SU-DHL-6 (cell line): ENCODE data around the gene ARRB1.

Source experiments
- H2AFZ ChIP-seq: fragments of 200-600 bp; sonication (generic); 2 replicates; pipeline ENCODE4 v1.6.1; 2014; ENCODE audit warnings: low read depth, mild to moderate bottlenecking, moderate library complexity, mixed read lengths, antibody characterized with exemption, low read length; ENCODE audit not compliant: severe bottlenecking
- H3F3A ChIP-seq: fragments of 200-600 bp; shearing (Covaris generic); 2 replicates; pipeline ENCODE4 v1.6.0; 2016; ENCODE audit warnings: antibody characterized with exemption, mild to moderate bottlenecking; ENCODE audit not compliant: insufficient read depth
- H3K27ac ChIP-seq: fragments of 200-600 bp; sonication (generic); 2 replicates; pipeline ENCODE4 v1.5.1; 2016; ENCODE audit warnings: low read depth, mild to moderate bottlenecking, low read length, moderate library complexity, mixed read lengths
- H3K27me3 ChIP-seq: fragments of 200-600 bp; sonication (generic), shearing (Covaris generic); 2 replicates; pipeline ENCODE4 v1.6.0; 2014; ENCODE audit warnings: mild to moderate bottlenecking, low read length
- H3K36me3 ChIP-seq: fragments of 200-600 bp; sonication (generic); 2 replicates; pipeline ENCODE4 v1.6.1; 2014; ENCODE audit warnings: mild to moderate bottlenecking, low read length, mixed read lengths
- H3K4me2 ChIP-seq: fragments of 300-600, 200-600 bp; shearing (Covaris generic), sonication (generic); 2 replicates; pipeline ENCODE4 v1.6.0; 2014; ENCODE audit warnings: low read length, low read depth, mild to moderate bottlenecking; ENCODE audit not compliant: poor library complexity, severe bottlenecking
- H3K4me3 ChIP-seq: fragments of 200-600 bp; sonication (generic); 2 replicates; pipeline ENCODE4 v1.5.1; 2014; ENCODE audit warnings: antibody characterized with exemption, low read length, mild to moderate bottlenecking, mixed read lengths; ENCODE audit not compliant: insufficient read depth, poor library complexity, severe bottlenecking
- H3K79me2 ChIP-seq: fragments of 200-600 bp; sonication (generic); 2 replicates; pipeline ENCODE4 v1.6.1; 2014; ENCODE audit warnings: mild to moderate bottlenecking, low read length, moderate library complexity; ENCODE audit not compliant: insufficient read depth
- H3K9ac ChIP-seq: fragments of 200-600 bp; sonication (generic); 2 replicates; pipeline ENCODE4 v1.7.0; 2014; ENCODE audit warnings: mild to moderate bottlenecking, low read length
- H3K9me2 ChIP-seq: fragments of 200-600 bp; sonication (generic); replicated peaks from 2 replicates; pipeline ENCODE4 v1.6.1; 2014; ENCODE audit warnings: low read length; ENCODE audit not compliant: insufficient read depth
- H3K9me3 ChIP-seq: fragments of 200-600 bp; sonication (generic); 2 replicates; pipeline ENCODE4 v1.6.1; 2014; ENCODE audit warnings: low read length, mixed read lengths; ENCODE audit not compliant: insufficient read depth
- H4K20me1 ChIP-seq: fragments of 200-600 bp; sonication (generic); 2 replicates; pipeline ENCODE4 v1.6.1; 2014; ENCODE audit warnings: low read depth, mild to moderate bottlenecking, antibody characterized with exemption, low read length, moderate library complexity, mixed read lengths
- CTCF ChIP-seq: fragments of 200-600 bp; sonication (generic); IDR thresholded peaks from one replicate; pipeline ENCODE4 v1.5.1; 2017; ENCODE audit warnings: antibody characterized with exemption, mild to moderate bottlenecking, low read length, moderate library complexity; ENCODE audit not compliant: insufficient read depth, poor library complexity, severe bottlenecking
- EZH2phosphoT487 ChIP-seq: fragments of 200-600 bp; sonication (generic), shearing (Covaris generic); conservative IDR thresholded peaks from 2 replicates; pipeline ENCODE4 v1.6.1; 2018; ENCODE audit warnings: mild to moderate bottlenecking, antibody characterized with exemption, low read length, moderate library complexity, mixed read lengths

The ARRB1 gene

DNA sequence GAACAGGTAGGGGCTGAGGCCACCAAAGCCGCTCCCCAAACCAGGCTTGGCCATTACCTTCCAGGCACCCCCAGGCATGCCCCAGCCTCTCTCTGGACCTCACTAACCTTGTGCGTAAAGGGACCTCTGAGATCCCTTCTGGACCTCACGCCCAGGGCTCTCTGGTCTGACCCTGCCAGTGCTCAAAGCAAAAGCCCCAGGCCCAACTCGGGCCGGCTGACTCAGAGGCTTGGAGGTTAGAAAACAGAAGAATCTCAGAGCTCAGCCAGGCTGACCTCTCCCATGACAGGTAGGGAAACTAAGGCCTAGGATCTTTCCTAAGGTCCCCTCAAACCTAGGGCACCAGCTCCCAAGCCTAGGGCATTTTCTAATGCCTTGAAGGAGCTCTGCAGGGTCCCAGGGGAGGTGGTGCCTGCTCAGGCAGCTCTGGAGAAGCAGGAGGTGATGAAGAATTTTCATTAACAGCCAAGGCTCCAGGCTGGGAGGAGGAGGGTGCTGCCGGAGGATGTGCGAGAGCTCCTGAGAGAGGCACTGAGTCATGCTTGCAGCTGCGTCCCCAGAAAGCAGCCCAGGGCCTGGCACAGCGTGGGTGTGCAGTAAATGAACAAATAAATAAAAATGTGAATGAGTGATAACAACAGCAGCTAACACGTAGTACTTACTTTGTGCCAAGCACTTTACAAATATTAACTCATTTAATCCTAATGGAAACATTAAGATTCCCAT is 25.6 kb downstream of the ARRB1 start:
- Histone ChIP-seq H3K36me3 (no peaks in the 10 kb centered on the region), H3K79me2 (no peaks in the 10 kb centered on the region), H3K9ac (no peak overlapping the region)

DNA sequence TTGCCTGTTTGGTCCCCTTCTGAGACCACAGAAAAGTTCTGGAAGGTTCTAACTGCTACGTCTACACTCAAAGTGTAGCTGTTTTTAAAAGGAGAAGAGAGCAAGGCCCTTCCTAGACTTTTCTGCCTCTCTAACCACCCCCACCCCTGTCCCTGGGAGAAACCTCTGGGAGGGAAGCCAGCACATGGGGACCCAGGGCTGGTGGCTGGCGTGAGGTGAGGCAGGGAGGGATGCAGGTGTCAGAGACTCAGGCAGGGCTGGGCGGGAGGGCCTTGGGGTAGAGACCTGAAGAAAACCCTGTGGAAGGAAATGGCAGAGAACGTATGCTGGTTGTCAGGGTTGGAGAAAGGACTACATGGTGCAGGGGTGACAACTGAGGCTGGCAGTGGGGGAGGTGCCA is 26.7 kb downstream of the ARRB1 start:
- Histone ChIP-seq H3K36me3 (no peaks in the 10 kb centered on the region), H3K4me3 (no peak overlapping the region), H3K4me2 (no peak overlapping the region), H3K27me3 (no peaks in the 10 kb centered on the region), H3K9me3 (no peaks in the 10 kb centered on the region), H2AFZ (no peak overlapping the region), H3K9me2 (no peaks in the 10 kb centered on the region), H4K20me1 (no peaks in the 10 kb centered on the region), H3F3A (no peaks in the 10 kb centered on the region), H3K9ac (no peak overlapping the region), H3K27ac (no peak overlapping the region), H3K79me2 (no peaks in the 10 kb centered on the region)
- TF ChIP-seq CTCF = no peak
- TF ChIP-seq EZH2phosphoT487 = no peak

More for the DNA sequence above, 25.6 kb downstream of the ARRB1 start:
- no peaks in the 10 kb centered on the region for H3K27me3 ChIP-seq
- H4K20me1 ChIP-seq = no peaks in the 10 kb centered on the region
- H3F3A ChIP-seq = no peaks in the 10 kb centered on the region
- H3K9me3 ChIP-seq = no peaks in the 10 kb centered on the region
- no peaks in the 10 kb centered on the region for H3K9me2 ChIP-seq
- no peak overlapping the region for H3K4me3 ChIP-seq
- no peak overlapping the region for H3K27ac ChIP-seq
- no peak overlapping the region for H3K4me2 ChIP-seq
- TF ChIP-seq EZH2phosphoT487 (no peak), CTCF (no peak)
- H2AFZ ChIP-seq = no peak overlapping the region

GRCh38 chr11:75324189-75324588 is 27.3 kb downstream of the ARRB1 start:
- H3K9me2 ChIP-seq = no peaks in the 10 kb centered on the region
- no peak overlapping the region for H3K4me2 ChIP-seq
- no peak overlapping the region for H3K9ac ChIP-seq
- H3K27me3 ChIP-seq = no peaks in the 10 kb centered on the region
- TF ChIP-seq EZH2phosphoT487 (no peak), CTCF (no peak)
- H3K79me2 ChIP-seq = no peaks in the 10 kb centered on the region
- H3K9me3 ChIP-seq = no peaks in the 10 kb centered on the region
- H4K20me1 ChIP-seq = no peaks in the 10 kb centered on the region
- no peak overlapping the region for H3K27ac ChIP-seq
- H3F3A ChIP-seq = no peaks in the 10 kb centered on the region
- no peaks in the 10 kb centered on the region for H3K36me3 ChIP-seq
- H3K4me3 ChIP-seq = no peak overlapping the region
- no peak overlapping the region for H2AFZ ChIP-seq
